Duodenal mucosa (tissue), 2 donors: ENCODE data around the gene FAIM.
"Not testable (repeated sequence)": the region's sequence is repeated elsewhere in the genome, so short reads cannot be mapped to it uniquely, and the experiment has no call there.

Experiments used
- H3K27ac ChIP-seq: one replicate; pipeline ENCODE4 v1.7.0; 2013; ENCODE audit warnings: low read depth, low read length
- H3K27me3 ChIP-seq, 2 donors: one replicate each; pipeline ENCODE4 v1.7.0; 2013; ENCODE audit warnings: low read length in 2 of 2, control low read depth in 1 of 2; ENCODE audit not compliant: insufficient read depth in 2 of 2, control insufficient read depth in 1 of 2
- H3K36me3 ChIP-seq, 2 donors: one replicate each; pipeline ENCODE4 v1.7.0; 2013; ENCODE audit warnings: low read length in 2 of 2, control low read depth in 1 of 2; ENCODE audit not compliant: insufficient read depth in 2 of 2, control insufficient read depth in 1 of 2
- H3K4me1 ChIP-seq, 2 donors: one replicate each; pipeline ENCODE4 v1.7.0; 2013; ENCODE audit warnings: low read length in 2 of 2, control low read depth in 1 of 2; ENCODE audit not compliant: insufficient read depth in 2 of 2, control insufficient read depth in 1 of 2
- H3K4me3 ChIP-seq, 2 donors: one replicate each; pipeline ENCODE4 v1.7.0; 2013; ENCODE audit warnings: low read length in 2 of 2, low read depth in 1 of 2
- H3K9ac ChIP-seq, 2 donors: one replicate each; pipeline ENCODE4 v1.7.0; 2013; ENCODE audit warnings: low read length in 2 of 2, low read depth in 1 of 2
- H3K9me3 ChIP-seq, 2 donors: one replicate each; pipeline ENCODE4 v1.7.0; 2013; ENCODE audit warnings: low read length in 2 of 2, control low read depth in 1 of 2; ENCODE audit not compliant: control insufficient read depth in 1 of 2

Gene FAIM

DNA sequence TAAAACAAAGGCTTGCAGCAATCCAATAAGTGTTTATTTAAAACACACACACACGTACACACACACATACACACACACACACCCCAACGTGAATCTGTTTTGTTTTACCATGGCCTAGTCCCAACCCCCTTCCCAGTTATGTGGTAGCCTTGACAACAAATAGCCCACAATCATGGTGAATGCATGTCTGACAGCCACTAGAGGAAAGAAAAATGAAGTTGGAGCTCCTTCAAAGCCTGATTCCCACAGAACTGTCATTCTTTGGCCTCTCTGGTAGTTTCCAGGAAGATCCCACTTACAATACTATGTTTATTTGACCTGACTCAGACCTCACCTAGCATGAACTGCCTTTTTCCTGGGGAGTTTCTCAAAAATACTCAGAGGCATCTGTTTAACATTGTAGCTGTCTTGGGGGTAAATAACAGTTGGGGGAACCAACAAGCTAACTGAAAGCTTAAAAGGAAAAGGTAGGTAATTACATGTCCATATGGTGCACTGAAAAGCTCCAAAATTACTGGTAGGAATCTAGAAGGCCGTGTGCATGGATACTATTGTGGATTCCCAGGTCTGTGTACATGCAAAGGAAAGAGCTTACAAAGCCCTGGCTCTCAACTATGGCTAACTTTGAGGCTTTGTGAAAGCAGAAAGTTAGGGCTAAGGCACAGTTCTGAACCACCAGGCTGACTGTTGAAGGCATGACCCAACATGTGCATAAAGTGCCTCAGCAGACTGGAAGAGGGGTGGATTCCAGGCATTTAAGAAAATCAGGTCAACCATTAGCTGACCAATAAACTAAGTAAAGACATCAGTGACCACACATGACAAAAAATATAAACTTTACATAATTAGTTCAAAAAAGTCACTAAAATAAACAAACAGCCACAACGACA, 65.3 kb downstream of the FAIM start:
- H3K27ac ChIP-seq: no peak overlapping the region
- H3K27me3 ChIP-seq: no peaks in the 10 kb centered on the region
- peaks cover 5 to 12% of the 10 kb centered on the region in 2 donors for H3K36me3 ChIP-seq
- H3K9me3 ChIP-seq: peaks cover 0 to 13% of the 10 kb centered on the region in 2 donors
- H3K4me1 ChIP-seq: peaks cover 17 to 39% of the 10 kb centered on the region in 2 donors
- no peak overlapping the region for H3K9ac ChIP-seq
- no peak overlapping the region for H3K4me3 ChIP-seq

DNA sequence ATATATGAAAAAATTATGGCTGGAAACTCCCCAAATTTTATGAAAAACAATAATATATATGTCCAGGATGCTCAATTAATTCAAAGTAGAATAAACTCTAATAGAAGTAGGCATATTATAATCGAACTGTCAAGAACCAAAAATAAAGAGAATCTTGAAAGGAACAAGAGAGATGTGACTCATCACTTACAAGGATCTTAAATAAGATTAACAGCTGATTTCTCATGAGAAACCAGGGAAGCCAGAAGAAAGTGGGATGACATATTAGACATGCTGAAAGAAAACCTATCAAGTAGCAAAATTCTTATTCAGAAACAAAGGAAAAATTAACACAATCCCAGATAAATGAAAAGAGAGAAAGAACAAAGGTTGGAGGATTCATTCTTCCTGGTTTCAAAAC, 66.8 kb downstream of the FAIM start:
- Histone ChIP-seq H3K9me3 (peaks cover 0 to 13% of the 10 kb centered on the region in 2 donors), H3K36me3 (peaks cover 5 to 12% of the 10 kb centered on the region in 2 donors), H3K27ac (no peak overlapping the region), H3K4me3 (no peak overlapping the region), H3K9ac (no peak overlapping the region), H3K4me1 (peaks cover 13 to 24% of the 10 kb centered on the region in 2 donors), H3K27me3 (no peaks in the 10 kb centered on the region)

DNA sequence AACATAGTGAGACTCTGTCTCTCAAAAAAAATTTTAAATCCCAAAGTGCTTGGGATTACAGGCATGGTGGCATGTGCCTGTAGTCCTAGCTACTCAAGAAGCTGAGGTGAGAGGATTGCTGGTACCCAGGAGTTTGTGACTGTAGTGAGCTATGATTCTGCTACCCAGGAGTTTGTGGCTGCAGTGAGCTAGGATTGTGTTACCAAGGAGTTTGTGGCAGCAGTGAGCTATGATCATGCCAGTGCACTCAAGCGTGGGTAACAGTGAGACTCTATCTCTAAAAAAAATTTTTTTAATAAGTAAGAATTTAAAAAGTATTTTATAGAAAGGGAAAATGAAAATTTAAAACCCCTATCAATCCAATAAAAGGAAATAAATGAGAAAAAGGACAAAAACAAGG, 69.5 kb downstream of the FAIM start:
- H3K27ac ChIP-seq: no peak overlapping the region
- peaks cover 12 to 13% of the 10 kb centered on the region in 2 donors for H3K36me3 ChIP-seq
- no peak overlapping the region for H3K4me3 ChIP-seq
- peaks cover 0 to 13% of the 10 kb centered on the region in 2 donors for H3K9me3 ChIP-seq
- no peaks in the 10 kb centered on the region for H3K27me3 ChIP-seq
- H3K4me1 ChIP-seq: peaks cover 7 to 8% of the 10 kb centered on the region in 2 donors
- H3K9ac ChIP-seq: no peak overlapping the region

DNA sequence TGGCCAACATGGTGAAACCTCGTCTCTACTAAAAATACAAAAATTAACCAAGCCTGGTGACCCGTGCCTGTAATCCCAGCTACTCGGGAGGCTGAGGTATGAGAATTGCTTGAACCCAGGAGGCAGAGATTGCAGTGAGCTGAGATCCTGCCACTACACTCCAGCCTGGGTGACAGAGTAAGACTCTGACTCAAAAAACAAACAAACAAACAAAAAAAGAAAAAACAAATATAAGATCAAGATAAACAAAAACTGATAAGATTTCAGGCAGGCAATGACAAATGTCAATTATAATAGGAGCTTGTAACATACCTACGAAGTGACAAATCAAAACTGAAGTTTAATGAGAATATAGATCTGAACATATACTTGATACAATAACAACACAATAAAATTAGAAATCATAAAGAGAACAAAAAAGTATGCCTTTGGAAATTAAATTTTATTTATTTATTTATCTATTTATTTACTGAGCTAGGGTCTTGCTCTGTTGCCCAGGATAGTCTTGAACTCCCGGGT, 70.4 kb downstream of the FAIM start:
- Histone ChIP-seq H3K4me1 (peaks cover under 1 to 3% of the 10 kb centered on the region in 2 donors), H3K9ac (no peak overlapping the region), H3K27me3 (no peaks in the 10 kb centered on the region), H3K9me3 (peaks cover 0 to 13% of the 10 kb centered on the region in 2 donors), H3K4me3 (no peak overlapping the region), H3K27ac (no peak overlapping the region), H3K36me3 (peaks cover 11 to 12% of the 10 kb centered on the region in 2 donors)

DNA sequence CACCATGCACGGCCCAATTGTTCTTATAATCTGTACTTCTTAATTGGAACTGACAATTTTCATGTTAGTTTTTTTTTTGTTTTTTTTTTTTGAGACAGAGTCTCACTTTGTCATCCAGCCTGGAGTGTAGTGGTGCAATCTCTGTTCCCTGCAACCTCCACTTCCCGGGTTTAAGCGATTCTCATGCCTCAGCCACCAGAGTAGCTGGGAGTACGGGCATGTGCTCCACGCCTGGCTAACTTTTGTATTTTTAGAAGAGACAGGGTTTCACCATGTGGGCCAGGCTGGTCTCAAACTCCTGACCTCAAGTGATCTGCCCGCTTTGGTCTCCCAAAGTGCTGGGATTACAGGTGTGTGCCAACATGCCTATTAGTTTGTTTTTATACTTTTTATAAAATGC, 72.4 kb downstream of the FAIM start:
- H3K27me3 ChIP-seq, H3K9me3 ChIP-seq, H3K27ac ChIP-seq, H3K4me3 ChIP-seq, H3K36me3 ChIP-seq, H3K4me1 ChIP-seq, H3K9ac ChIP-seq: not testable (repeated sequence)

DNA sequence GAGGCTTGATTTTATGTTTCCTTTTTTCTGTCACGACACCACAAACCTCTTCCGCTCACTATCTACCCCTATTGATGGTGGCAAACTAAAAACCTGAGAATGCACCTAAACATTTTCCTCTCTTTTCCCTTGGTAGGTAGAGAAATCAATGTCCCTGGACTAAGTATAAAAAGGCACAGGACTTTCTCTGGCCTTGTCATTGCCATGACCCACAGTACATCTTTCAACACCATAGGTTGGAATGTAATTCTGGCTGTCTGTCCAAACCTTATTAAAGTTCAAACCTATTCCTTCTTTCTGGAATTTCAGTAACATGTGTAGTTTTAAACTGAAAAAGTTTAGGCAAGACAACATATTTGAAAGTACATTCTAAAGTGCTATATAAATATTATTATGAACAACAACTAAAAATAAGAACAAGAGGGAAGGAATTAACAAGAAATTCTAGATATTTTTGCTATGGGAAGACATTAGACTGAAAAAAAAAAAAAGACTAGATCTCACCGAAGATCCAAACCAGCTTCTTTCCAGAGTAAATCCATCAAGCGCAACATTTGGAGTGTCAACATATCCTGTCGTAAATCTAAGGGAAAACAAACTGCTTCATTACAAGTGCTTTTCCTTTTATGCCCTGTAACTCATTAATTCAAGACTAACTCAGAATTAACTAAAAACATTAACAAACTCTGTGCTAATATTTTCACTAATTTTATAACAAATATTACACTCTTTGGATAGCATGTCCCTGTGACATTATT, 73.1 kb downstream of the FAIM start:
- H3K36me3 ChIP-seq: peaks cover 6 to 8% of the 10 kb centered on the region in 2 donors
- H3K27ac ChIP-seq: no peak overlapping the region
- H3K9ac ChIP-seq: no peak overlapping the region
- H3K9me3 ChIP-seq: peaks cover 0 to 3% of the 10 kb centered on the region in 2 donors
- H3K4me3 ChIP-seq: no peak overlapping the region
- no peaks in the 10 kb centered on the region for H3K27me3 ChIP-seq
- peaks cover 0 to 2% of the 10 kb centered on the region in 2 donors for H3K4me1 ChIP-seq

DNA sequence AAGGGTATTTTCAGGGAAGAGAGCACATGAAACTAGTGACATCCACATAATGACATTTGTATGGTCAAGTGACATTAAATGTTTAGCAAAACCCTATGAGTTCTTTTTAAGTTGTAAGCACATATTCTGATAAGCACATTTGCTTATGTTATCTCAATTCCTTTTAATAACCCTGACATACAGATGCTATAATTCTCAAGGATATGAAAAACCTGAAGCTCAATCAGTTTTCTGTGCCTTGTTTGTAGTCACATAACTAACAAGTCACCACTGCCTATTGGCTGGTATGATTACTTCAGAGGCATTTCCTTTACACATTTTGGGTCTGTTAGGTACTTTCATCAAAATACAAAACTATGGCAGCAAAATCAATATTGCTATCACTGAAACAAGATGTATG, 74.1 kb downstream of the FAIM start:
- Histone ChIP-seq H3K4me3 (no peak overlapping the region), H3K9me3 (no peaks in the 10 kb centered on the region), H3K9ac (no peak overlapping the region), H3K27ac (no peak overlapping the region), H3K27me3 (no peaks in the 10 kb centered on the region), H3K36me3 (peaks cover 0 to 8% of the 10 kb centered on the region in 2 donors), H3K4me1 (peaks cover 0 to 5% of the 10 kb centered on the region in 2 donors)
